Immature natural killer cell (primary cell): ENCODE data around the gene SORD. TPM values are rescaled to one million over a fixed set of nuclear protein-coding genes. Genes with fewer than 3 reads are reported as not detected.
"Not testable (repeated sequence)": the region's sequence is repeated elsewhere in the genome, so short reads cannot be mapped to it uniquely, and the experiment has no call there.

Experiments
- DNase-seq, 3 donors: peaks; one replicate each; pipeline ENCODE4 v3.0.0; 2022; ENCODE audit warnings: mixed read lengths in 1 of 3
- H3K27ac Mint-ChIP-seq, 6 donors: one replicate each; pipeline ENCODE4 v1.8.0; 2020; ENCODE audit warnings: mixed read lengths in 6 of 6, mild to moderate bottlenecking in 5 of 6, inconsistent platforms in 4 of 6, moderate library complexity in 3 of 6
- H3K27me3 Mint-ChIP-seq, 3 donors: one replicate each; pipeline ENCODE4 v1.8.0; 2020 to 2021; ENCODE audit warnings: low read depth in 3 of 3, mild to moderate bottlenecking in 3 of 3, mixed read lengths in 3 of 3, moderate library complexity in 3 of 3, inconsistent platforms in 1 of 3
- H3K36me3 Mint-ChIP-seq, 3 donors: one replicate each; pipeline ENCODE4 v1.8.0; 2020; ENCODE audit warnings: mixed read lengths in 3 of 3, inconsistent platforms in 2 of 3, mild to moderate bottlenecking in 2 of 3
- H3K4me1 Mint-ChIP-seq, 2 donors: one replicate each; pipeline ENCODE4 v1.8.0; 2020; ENCODE audit warnings: inconsistent platforms in 2 of 2, mild to moderate bottlenecking in 2 of 2, mixed read lengths in 2 of 2, moderate library complexity in 1 of 2
- H3K4me3 Mint-ChIP-seq, 5 donors: one replicate each; pipeline ENCODE4 v1.8.0; 2020; ENCODE audit warnings: mild to moderate bottlenecking in 5 of 5, mixed read lengths in 5 of 5, inconsistent platforms in 3 of 5, moderate library complexity in 3 of 5
- H3K9me3 Mint-ChIP-seq, 6 donors: one replicate each; pipeline ENCODE4 v1.8.0; 2020; ENCODE audit warnings: mild to moderate bottlenecking in 6 of 6, mixed read lengths in 6 of 6, inconsistent platforms in 4 of 6, moderate library complexity in 3 of 6
- polyA plus RNA-seq, 3 donors: library from polyadenylated mRNA; unstranded; fragments of 300-500 nt; fragmentation: Illumina TruSeq; gene quantifications; one replicate each; pipeline ENCODE4 v1.2.3, GENCODE V29; 2021

SORD gene
- 1 to 10 TPM in 2 of 3 donors, under 1 TPM in 1; 0.84 to 6.1 (median 5.8) TPM for polyA plus RNA-seq

DNA sequence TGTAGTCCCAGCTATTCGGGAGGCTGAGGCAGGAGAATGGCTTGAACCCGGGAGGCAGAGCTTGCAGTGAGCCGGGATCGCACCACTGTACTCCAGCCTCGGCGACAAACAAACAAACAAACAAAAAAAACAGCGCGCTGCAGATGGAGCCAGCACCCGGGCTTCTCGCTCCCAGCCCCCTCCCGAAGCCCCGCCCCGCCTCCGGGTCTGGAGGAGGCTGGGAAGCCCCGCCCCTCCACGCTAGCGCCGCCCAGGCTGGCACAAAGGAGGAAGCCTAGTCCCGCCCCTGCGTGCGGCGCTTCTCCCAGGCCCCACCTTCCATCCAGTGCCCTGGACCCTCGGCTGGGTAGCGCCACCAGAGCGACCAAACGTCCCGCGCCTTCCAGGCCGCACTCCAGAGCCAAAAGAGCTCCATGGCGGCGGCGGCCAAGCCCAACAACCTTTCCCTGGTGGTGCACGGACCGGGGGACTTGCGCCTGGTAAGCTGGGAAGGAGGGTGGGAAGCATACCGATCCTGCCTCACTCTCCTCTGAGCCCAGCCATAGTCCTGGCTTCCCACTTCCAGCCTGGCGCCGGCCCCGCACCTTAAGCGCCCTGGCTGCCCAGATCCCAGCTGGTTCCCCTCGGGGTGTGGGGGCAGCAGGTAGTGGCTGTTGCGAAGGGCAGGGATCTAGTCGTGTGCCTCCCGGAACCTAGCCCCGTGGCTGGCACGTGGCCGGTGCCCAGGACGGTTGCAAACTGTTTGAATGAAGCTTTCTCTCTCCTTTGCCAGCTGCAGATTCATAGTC lies at the start of gene SORD:
Gene SORD, plus strand, starts transcription at position 325 of the 788 bp plus-strand sequence. Its CDS starts 89 bp downstream, at position 414.
- Mint-ChIP-seq H3K4me1 (peaks cover 9 to 16% of the 10 kb centered on the region in 2 donors), H3K27me3 (peaks cover 1 to 3% (median 1%) of the 10 kb centered on the region in 3 donors), H3K4me3 (peak within 1 kb of the TSS; percentile 80 to 92 (median 90)), H3K9me3 (no peaks in the 10 kb centered on the region), H3K36me3 (peaks cover 0 to 3% (median 0%) of the 10 kb centered on the region in 3 donors), H3K27ac (peak within 1 kb of the TSS in 4 of 6 donors; percentile 36 to 92 (median 58))
- DNase-seq = peak; percentile 81 to 84 (median 84)

DNA sequence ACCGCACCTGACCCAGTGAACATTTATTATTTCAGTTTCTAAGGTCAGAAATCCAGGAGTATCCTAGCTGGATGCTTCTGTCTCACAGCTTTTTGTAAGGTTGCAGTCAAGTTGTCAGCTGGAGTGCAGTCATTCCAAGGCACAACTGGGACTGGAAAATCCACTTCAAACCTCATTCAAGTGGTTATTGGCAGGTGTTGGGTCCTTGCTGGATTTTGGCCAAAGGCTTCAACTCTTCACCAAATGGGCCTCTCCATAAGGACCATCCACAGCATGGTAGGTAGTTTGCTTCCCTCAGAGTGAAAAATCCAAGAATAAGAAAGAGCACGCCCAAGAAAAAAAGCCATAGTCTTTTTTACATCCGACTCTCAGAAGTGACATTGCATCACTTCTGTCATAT lies 46.8 kb upstream of the SORD start:
- not testable (repeated sequence) for H3K4me1 Mint-ChIP-seq, DNase-seq, H3K4me3 Mint-ChIP-seq, H3K9me3 Mint-ChIP-seq, H3K36me3 Mint-ChIP-seq, H3K27ac Mint-ChIP-seq, H3K27me3 Mint-ChIP-seq

DNA sequence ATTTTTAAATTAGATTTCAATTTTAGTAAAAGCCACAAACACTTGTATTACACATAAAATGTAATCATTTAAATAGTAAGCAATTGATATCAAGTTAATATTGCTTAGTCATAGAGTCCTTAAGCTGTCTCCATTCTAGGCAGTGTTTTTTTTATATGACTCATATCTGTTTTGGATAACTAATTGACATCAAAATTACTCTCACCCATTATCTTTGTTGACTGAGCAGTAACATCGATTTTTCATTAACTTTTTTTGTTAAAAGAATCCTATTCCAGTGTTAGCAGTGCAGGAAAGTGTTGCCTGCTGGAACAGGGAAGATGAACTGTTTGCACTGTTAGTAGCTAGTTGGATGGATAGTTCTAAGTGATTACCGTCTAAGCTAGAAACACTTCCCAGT lies 45.2 kb upstream of the SORD start:
- not testable (repeated sequence) for H3K27ac Mint-ChIP-seq, H3K27me3 Mint-ChIP-seq, H3K4me3 Mint-ChIP-seq, H3K4me1 Mint-ChIP-seq, DNase-seq, H3K9me3 Mint-ChIP-seq, H3K36me3 Mint-ChIP-seq

DNA sequence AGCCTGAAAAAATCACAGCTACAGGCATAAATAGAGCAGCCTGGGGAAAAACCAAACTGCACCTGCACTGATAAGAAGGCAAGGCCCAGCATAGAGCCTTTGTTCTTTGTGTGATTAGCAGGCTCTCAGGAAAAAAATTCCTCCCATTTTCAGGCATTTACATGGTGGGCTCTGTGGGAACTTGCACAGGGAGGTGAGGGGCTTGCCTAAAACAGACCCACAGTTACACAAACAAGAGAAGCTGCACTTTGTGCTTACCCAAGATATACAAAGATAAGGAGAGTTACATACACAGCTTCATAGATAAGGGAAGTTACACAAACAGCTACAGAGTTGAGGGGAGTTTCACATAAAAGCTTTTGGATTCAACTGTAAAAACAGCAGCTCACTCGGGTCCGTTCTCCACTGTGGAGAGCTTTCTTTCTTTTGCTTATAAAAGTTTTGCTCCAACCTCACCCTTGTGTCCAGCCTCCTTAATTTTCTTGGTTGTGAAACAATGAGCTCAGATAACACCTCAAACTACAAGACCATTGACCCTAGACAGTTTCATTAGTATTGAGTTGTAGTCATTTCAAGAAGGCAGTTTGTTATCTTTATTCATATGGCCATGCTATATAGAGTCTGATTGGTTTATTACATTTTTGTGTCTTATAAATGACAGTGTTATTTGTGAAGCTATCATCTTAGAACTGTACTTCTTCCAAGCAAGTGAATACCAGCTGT lies 43.2 kb upstream of the SORD start:
- not testable (repeated sequence) for H3K4me3 Mint-ChIP-seq, H3K27me3 Mint-ChIP-seq, DNase-seq, H3K27ac Mint-ChIP-seq, H3K9me3 Mint-ChIP-seq, H3K4me1 Mint-ChIP-seq, H3K36me3 Mint-ChIP-seq

DNA sequence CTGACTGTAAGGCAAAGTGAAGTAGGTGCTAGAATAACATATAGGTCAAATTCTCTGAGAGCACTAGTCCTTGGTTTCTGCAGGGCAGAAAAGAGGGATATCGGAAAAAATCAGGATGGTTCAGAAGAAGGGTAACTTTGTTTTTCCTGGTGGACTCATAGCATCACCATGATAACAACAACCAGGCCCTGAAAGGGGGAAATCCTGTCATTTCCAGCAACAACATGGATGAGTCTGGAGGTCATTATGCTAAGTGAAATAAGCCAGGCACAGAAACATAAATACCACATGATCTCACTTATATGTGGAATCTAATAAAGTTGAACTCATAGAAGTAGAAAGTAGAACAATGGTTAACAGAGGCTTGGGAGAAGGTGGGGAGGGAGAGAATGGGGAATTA lies 38.9 kb upstream of the SORD start:
- H3K4me1 Mint-ChIP-seq, H3K4me3 Mint-ChIP-seq, DNase-seq, H3K27ac Mint-ChIP-seq, H3K36me3 Mint-ChIP-seq, H3K27me3 Mint-ChIP-seq, H3K9me3 Mint-ChIP-seq: not testable (repeated sequence)

DNA sequence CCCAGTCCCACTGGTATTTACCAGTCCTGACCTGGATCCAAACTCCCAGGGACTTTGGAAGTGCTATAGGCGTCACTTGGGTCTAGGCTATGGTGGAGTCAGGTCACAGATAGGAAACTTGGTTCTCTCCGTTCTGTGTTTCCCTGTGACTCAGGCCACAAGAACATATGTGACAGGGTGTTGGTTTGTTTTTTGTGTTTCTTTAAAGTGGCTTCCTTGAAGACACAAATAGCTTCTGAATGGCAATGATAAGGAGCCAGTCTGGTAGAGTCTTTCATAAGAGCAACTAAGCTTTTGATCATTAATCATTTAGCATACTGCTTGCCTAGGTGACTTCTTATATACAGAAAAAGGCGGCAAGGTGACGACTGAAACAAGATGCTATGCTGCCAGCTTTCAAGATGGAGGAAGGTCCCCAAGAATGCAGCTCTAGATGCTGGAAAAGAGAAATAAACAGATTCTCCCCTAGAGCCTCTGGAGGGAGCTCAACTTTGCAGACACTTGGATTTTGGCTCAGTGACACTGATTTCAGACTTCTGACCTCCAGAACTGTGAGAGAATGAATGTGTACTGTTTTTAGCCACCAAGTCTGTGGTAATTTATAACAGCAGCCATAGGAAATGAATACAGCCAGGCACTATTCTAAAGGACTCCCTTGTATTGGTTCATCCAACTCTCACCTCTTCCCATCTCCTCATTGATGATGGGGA lies 36.5 kb upstream of the SORD start:
- H3K4me3 Mint-ChIP-seq, DNase-seq, H3K4me1 Mint-ChIP-seq, H3K36me3 Mint-ChIP-seq, H3K27ac Mint-ChIP-seq, H3K9me3 Mint-ChIP-seq, H3K27me3 Mint-ChIP-seq: not testable (repeated sequence)

DNA sequence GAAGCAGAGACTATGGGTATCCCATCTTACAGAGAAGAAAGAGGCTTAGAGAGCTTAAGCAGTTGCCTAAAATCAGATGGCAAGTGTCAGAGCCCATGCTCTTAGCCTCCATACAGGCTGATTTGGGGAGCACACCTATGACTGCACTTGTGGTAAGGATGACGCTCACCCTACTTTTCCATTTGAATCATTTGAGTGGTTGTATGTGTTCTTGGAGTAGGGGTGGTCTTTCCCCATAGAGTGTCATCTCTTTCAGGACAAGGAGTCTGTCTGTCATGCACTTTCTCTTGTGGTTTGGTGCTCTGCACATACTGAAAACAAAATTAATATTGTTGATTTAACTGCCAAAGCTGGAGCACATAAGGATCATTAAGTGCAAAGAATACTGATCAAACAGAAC lies 35.3 kb upstream of the SORD start:
- not testable (repeated sequence) for H3K4me1 Mint-ChIP-seq, H3K27me3 Mint-ChIP-seq, H3K27ac Mint-ChIP-seq

DNA sequence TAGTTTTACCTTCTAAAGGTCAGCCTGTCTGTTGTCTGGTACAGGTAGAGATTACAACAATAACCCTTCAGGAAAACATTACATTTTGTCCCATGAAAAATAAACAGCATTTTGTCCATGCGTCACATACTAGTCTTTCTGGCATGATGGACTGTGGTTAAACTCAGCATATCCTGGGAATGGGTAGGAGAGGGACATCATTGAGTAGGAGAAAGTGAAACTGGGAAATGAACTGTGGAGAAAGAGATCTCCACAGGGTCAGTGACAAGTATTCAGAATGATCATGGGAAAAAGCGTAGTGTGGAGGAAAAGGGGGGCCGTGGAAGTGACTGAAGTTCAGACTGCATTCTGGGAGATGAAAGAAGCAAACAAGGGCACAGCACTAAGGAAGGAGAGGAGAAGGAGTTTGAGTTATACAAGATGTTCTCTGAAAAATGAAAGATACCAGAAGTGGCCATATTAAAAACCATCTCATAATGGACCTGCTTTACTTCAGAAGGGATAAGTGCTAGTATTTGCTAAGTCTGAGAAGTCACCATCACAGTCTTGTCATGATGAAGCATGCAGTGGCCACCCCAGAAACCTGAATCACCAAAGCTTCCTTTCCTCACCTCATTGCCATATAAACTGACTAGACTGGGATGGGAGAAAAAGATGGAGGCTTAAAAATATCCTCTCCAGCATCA lies 34.7 kb upstream of the SORD start:
- not testable (repeated sequence) for H3K36me3 Mint-ChIP-seq, H3K4me3 Mint-ChIP-seq, DNase-seq, H3K27ac Mint-ChIP-seq, H3K4me1 Mint-ChIP-seq, H3K9me3 Mint-ChIP-seq
- peaks cover 4 to 11% (median 8%) of the 10 kb centered on the region in 3 donors for H3K27me3 Mint-ChIP-seq

More for the DNA sequence above, 35.3 kb upstream of the SORD start:
- not testable (repeated sequence) for H3K4me3 Mint-ChIP-seq, DNase-seq, H3K9me3 Mint-ChIP-seq, H3K36me3 Mint-ChIP-seq

DNA sequence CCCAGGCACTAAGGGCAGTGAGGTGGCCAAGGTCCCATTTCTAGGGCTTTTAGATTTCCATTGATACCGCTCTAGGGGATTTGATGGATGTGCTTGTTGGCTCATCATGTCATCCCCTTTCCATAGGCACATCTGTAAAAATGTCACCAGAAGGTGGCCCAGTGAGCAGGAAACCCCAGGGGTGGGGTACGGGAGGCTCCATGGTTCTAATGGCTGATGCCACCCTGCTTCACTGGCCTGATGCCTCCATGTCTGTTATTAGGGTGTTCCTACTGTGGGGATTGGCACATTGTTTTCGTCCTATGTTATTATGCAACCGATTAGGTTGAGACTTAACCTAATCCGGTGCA lies 34.1 kb upstream of the SORD start:
- not testable (repeated sequence) for H3K4me3 Mint-ChIP-seq, H3K36me3 Mint-ChIP-seq, H3K9me3 Mint-ChIP-seq, H3K4me1 Mint-ChIP-seq, DNase-seq, H3K27ac Mint-ChIP-seq
- peaks cover 4 to 13% (median 8%) of the 10 kb centered on the region in 3 donors for H3K27me3 Mint-ChIP-seq

DNA sequence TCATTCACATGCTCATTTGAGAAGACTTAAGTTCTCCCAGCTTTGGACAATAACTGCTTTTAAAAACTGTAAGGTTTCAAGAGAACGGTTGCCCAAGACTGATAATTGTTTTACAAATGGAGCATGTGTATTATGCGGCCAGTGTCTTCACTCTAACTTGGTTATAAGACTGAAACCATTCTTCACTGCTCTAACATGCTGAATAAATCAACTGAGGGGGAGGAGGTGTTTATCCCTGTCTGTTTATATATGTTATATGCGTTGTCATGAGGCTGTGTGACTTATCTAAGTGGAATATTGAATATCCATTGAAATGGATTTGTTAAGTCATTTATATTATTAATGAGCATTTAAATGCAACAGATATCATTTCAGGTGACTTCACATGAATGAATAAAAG lies 25.4 kb upstream of the SORD start:
- not testable (repeated sequence) for H3K9me3 Mint-ChIP-seq, H3K4me1 Mint-ChIP-seq, H3K4me3 Mint-ChIP-seq, H3K36me3 Mint-ChIP-seq, H3K27ac Mint-ChIP-seq, DNase-seq
- peaks cover 3 to 13% (median 8%) of the 10 kb centered on the region in 3 donors for H3K27me3 Mint-ChIP-seq

DNA sequence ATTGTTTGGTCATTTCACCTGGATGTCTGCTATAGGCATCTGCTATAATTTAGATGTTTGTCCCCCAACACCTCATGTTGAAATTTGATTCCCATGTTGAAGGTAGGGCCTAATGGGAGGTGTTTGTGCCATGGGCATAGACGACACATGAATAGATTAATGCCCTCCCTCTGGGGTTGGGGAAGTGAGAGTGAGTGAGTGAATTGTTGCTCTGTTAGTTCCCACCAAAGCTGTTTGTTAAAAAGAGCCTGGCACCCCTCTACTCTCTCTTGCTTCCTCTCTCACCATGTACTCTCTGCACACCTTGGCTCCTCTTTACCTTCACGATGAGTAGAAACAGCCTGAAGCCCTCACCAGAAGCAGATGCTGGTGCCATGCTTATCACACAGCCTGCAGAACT lies 23.9 kb upstream of the SORD start:
- Mint-ChIP-seq H3K9me3 (no peaks in the 10 kb centered on the region), H3K27ac (no peak overlapping the region), H3K4me3 (no peak overlapping the region), H3K4me1 (no peaks in the 10 kb centered on the region), H3K36me3 (no peaks in the 10 kb centered on the region), H3K27me3 (peaks cover 3 to 8% (median 4%) of the 10 kb centered on the region in 3 donors)
- no peak for DNase-seq

DNA sequence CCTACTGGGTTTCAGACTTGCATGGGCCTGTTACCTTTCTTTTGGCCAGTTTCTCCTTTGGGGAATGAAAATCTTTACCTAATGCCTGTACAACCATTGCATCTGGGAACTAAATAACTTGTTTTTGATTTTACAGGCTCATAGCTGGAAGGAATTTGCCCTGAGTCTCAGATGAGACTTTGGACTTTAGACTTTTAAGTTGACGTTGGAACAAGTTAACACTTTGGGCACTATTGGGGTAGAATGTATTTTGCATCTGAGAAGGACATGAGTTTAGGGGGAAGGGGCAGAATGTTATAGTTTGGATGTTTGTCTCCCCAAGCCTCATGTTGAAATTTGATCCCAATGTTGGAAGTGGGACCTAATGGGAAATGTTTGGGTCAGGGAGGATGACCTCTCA lies 21.8 kb upstream of the SORD start:
- H3K4me1 Mint-ChIP-seq, H3K9me3 Mint-ChIP-seq, H3K27me3 Mint-ChIP-seq, H3K27ac Mint-ChIP-seq, H3K4me3 Mint-ChIP-seq, DNase-seq, H3K36me3 Mint-ChIP-seq: not testable (repeated sequence)

DNA sequence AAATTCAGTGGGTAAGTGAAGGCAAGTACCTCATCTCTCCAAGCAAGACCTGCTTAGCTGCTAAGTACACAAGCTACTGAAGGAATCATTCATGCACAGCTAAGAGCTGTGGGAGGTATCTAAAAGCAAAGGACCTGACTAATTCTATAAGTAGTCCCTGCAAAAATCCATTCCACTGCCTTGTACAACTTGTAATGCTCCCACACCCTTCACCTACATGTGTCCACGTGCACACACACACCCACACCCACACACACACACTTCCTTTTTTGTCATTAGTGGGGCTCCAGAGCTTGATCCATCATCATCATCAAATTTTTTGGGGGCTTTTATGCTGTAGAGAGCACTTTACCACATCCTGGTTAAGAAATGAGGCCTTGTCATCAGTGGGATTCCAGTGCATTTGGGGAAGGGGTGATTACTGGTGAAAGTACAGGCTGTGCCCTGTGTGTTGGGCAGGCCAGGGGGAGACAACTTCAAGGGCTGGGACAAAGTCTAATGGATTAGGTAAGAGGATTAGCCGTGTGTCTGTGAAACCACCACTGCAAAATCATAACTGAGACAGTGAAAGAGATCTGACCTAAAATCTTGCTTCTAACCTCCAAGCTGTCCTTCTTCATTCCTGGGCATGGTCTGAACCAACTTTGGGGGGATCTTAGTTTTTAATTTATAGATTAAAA lies 19.1 kb upstream of the SORD start:
- not testable (repeated sequence) for H3K4me3 Mint-ChIP-seq, H3K9me3 Mint-ChIP-seq, H3K4me1 Mint-ChIP-seq, H3K27ac Mint-ChIP-seq, H3K27me3 Mint-ChIP-seq, DNase-seq, H3K36me3 Mint-ChIP-seq
